HPDE6-E6E7 (cell line): ENCODE measurements around the gene CSTPP1.
"Not testable (repeated sequence)": the region's sequence is repeated elsewhere in the genome, so short reads cannot be mapped to it uniquely, and the experiment has no call there.

Source experiments
- DNase-seq: peaks from one replicate; pipeline ENCODE4 v3.0.0; 2011; ENCODE audit warnings: missing footprints; ENCODE audit errors: extremely low spot score

Gene CSTPP1

DNA sequence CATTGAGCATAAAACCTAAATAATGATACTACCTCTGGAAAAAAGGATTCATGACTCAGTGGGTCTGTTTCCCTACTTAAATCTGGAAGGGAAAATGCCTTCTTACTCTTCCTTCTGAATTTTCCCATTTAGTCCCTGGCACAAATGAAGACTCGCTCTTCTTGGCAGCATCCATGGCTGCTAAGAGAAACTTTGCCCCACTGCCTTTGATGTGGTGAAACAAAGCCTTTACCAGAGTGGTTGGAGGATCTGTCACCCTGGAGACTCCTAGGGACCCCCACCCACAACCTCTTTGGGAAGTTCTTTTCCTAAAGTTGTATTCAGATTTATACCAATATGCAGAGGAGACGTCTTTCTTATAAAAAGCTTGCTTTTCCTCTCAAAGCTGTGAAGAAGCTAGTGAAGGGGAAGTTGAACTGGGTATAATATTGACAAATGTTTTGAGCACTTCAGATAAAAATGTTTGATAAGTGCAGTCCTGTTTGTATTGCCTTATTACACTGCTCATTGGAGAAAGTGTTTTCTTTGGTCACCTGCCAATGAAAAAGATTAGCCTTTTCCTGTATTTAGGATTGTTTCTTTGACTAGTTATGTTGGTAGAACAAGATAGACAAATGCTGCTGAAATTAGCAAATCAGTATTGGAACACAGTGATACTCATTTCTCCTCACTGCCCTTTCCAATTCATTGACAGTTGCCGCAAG, 162.8 kb downstream of the CSTPP1 start:
- DNase-seq: no peak

DNA sequence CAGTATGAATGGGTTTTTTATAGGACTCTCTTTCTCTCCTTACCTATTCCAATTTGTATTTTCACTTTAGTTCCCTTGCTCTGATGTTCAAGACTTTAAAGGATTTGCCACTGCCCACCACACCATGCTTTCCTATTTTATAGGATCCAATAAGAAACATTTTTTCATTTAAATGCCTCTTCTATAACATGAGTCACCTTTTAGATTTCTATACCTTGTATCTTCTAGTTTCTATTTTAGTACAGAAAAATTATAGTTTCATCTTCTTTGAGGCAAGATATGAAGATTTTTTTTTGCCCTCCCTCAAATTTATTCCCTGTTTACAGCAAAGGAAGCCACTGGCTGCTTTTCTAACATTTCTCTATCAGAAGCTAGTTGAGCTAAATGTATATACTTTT, 163.4 kb downstream of the CSTPP1 start:
- no peak for DNase-seq

DNA sequence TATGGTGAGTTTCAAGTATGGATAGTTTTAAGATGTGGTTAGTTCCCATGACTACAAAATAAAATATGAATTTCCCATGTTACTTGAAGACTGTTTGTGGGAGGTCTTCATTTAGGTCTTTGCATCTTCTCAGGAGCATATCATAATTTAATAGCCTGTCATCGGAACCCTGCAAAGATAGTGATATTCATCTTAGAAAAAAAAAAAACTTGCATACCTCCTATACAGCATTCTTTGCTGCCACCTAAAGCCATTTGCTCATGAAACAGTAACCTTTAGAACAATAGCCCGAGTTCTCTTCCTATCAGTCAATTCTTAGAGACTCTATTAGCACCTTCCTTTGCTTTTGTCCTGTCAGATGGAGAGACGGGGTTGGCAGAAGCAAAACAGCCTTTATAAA, 164.8 kb downstream of the CSTPP1 start:
- DNase-seq: no peak

DNA sequence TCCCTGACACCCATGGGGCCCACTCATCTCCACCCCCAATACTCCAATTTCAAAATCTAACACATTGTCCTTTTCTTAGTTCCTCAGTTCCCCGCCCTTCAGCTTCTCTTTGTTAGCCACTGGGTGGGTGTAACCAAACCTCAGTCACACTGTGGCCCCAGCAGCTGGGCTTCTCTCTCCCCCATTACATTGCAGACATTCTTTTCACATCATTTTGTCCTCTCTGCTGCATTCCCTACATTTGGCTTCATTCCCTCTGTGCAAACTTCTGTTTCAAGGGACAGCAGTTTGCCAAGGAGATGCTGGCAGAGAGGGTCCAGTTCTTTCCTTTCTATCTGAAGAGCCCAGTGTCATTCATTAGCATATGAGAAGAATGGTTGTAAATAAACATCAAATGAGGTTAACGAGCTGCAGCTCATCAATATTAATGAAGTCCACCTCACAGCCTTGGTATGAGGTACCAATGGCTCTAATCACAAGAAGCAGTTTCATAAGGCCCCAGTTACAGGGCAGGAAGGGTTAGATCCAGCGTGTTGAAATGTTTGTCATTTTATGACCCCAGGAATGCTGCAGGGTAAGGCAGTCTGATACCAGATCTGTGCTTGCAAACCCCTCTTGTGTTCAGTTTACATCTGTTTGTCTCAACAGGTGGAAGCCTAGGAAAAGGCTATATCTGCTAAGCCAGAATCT, 167.8 kb downstream of the CSTPP1 start:
- no peak for DNase-seq

DNA sequence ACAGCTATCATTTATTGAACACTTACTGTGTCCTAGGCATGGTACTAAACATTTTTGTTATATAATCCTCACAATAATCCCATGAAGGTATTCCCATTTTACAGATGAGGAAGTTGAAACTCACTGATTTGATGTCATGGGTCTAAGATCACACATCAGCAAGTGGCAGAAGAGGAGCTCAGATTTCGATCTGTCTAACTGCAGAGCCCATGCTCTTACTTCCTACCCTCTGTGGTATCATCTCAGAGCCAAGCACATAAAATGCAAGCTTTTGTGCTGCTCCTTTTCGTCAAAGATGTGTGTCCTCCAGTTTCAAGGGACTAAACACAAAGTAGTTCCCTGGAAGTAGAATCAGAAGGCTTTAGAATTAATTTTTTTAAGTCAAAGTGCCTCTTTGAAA, 169.0 kb downstream of the CSTPP1 start:
- DNase-seq: no peak

GRCh38 chr11:47105974-47106373, 169.4 kb downstream of the CSTPP1 start:
- DNase-seq: no peak

DNA sequence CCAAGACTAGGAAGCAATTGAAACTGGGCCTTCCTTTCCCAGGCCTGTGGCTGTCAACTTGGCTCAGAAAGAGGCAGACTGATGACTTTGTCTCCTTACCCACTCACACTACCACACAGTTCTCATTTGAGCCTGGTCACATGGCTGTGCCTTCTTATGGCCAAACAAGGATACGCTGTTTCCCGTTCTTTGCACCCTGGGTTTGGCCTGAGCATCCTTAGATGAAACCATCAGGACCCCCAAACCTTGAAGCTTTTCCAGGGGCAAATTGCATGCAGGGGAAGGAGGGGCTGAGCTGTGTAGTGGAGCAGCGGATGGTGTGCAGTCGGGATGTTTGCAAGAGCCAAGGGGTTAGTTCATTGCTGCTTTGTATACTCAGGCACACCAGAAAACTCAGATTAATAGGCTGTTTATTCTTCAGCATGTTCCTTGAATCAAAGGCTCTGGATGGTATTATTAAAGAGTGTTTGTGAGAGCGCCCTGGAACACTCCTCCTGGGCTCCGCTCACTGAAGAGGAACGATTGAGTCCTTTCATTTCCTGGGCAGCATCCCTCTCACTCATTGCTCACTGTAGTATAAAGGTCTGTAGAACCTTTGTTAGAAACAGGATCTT, 170.3 kb downstream of the CSTPP1 start:
- no peak for DNase-seq

GRCh38 chr11:47107744-47108143, 171.2 kb downstream of the CSTPP1 start:
- no peak for DNase-seq

GRCh38 chr11:47108214-47108613, 171.7 kb downstream of the CSTPP1 start:
- no peak for DNase-seq

DNA sequence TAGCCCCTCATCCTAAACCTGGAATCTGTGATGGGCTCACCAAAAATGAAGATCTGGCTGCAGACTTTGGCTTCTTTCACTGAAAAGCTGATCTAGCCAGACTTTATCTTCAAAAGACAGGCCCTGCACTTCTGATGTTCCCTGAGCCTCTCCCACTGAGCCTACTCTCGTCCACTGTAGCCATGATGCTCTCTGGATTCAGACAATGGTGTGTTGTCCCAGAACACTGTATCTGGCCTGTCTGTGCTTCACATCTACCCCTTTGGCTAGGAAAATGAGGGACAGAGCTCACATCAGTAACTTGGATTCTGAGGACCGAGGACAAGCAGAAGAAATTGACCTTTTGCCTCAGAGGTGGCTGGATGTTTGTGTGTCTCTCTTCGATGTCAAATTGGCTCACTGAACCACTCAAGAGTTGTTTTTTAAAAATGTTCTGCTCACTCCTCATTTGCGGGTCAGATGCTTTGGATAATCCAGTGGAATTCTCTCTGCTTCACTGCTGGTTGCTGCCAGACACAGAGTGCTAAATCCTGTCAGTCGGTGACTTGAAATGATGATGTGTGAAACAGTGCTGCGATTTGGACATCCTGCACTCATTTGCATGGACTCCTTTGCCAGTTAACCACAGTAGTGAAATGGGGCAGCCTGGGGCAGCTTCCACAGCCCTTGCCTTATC, 172.6 kb downstream of the CSTPP1 start:
- no peak for DNase-seq

DNA sequence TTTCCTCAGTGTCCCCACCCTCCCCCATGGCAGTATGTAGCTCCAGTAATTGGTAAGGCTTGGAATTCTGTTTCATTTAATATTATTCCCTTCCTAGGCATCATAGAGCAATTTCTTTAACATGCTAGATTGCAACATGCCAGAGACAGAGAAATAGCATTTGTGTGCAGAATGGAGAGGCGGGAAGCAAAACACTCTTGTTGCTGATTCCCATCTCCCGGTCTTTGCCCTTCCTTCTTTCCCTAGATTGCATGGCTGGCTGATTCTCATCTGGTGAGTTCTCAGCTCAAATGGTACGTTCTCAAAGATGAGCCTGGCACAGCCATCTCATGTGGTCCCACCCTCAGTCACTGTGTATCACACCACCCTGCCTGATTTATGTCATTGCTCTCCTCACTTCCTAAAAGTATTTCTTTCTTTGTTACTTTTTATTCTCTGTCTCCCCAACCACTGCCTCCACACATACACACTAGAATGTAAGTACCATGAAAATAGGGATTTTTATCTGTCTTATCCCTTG, 173.2 kb downstream of the CSTPP1 start:
- no peak for DNase-seq

GRCh38 chr11:47111318-47111804, 174.8 kb downstream of the CSTPP1 start:
- DNase-seq: no peak

DNA sequence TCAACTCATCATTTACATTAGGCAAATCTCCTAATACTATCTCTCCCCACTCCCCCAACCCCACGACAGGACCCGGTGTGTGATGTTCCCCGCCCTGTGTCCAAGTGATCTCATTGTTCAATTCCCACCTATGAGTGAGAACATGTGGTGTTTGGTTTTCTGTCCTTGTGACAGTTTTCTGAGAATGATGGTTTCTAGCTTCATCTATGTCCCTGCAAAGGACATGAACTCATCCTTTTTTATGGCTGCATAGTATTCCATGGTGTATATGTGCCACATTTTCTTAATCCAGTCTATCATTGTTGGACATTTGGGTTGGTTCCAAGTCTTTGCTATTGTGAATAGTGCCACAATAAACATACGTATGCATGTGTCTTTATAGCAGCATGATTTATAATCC, 176.4 kb downstream of the CSTPP1 start:
- not testable (repeated sequence) for DNase-seq

DNA sequence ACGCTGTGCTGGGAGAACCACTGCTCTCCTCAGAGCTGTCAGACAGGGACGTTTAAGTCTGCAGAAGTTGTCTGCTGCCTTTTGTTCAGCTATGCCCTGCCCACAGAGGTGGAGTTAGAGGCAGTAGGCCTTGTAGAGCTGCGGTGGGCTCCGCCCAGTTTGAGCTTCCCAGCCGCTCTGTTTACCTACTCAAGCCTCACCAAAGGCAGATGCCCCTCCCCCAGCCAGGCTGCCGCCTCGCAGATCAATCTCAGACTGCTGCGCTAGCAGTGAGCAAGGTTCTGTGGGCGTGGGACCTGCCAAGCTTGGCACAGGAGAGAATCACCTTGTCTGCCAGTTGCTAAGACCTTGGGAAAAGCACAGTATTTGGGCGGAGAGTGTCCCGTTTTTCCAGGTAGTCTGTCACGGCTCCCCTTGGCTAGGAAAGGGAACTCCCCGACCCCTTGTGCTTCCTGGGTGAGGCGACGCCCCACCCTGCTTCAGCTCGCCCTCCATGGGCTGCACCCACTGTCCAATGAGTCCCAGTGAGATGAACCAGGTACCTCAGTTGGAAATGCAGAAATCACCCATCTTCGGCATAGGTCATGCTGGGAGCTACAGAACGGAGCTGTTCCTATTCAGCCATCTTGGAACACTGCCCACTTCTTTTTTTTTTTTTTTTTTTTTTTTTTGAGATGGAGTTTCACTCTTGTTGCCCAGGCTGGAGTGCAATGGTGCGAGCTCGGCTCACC, 182.6 kb downstream of the CSTPP1 start:
- DNase-seq: not testable (repeated sequence)

GRCh38 chr11:47121056-47121455, 184.5 kb downstream of the CSTPP1 start:
- no peak for DNase-seq

GRCh38 chr11:47121731-47122130, 185.2 kb downstream of the CSTPP1 start:
- no peak for DNase-seq

DNA sequence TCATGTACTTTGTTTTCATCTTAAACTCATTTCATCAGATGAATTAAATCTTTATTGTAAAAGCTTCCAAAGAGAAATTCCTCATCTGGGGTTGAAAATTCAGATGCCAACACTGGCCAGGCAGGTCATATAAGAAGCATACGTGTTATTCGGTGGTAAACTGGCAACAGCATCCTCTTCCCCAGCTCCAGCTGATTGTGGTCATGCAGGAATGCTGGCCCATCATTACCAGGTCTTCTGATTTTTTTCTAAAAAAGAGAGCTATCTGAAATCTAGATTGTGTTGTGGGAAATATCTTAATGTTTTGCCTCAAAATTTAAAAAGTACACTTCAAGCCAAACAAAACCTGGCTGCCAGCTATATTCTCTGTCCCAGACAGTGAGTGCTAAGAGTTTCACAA, 186.5 kb downstream of the CSTPP1 start:
- DNase-seq: no peak

DNA sequence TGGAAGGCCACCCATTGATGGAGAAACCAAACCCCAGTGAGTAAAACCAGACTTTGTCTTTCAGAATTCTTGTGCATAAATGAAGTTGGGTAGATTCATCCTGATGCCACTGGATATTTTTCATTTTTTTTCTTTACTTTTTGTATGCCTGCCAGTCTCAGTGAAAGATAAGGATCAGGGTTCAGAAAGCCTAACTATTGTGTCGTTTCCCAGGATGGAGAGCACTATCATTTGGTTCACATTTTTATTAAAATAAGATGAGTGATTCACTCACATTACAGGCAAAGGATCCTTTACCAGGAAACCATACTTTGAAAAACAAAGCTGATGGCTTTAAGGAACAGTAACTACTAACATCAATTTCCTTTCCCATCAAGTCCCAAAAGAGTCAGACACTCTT, 188.1 kb downstream of the CSTPP1 start:
- DNase-seq: no peak

- DNase-seq: no peak
Observed at GRCh38 chr11:47125083-47125482, 188.5 kb downstream of the CSTPP1 start.

DNA sequence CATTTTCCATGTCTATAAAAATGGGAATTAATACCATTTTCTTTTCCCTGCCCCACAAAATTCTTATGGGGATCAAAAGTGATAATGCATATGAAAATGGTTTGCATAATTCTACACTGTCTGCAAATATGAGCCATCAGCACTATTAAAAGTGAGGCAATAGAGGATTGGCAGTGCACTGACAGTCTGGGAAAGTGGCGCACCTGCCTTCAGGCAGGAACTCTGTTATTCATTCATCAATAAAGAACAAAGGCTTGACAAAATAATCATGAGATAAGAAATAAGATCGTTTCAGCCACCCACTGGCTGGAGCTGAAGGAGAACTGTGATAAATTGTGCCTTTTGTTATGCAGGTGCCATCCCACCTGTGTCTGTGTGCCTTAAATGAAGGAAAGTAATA, 190.7 kb downstream of the CSTPP1 start:
- no peak for DNase-seq

- DNase-seq: no peak
Observed at GRCh38 chr11:47130543-47130942, 194.0 kb downstream of the CSTPP1 start.
